Stimulated activated CD4-positive, alpha-beta T cell treated with anti-CD3 and anti-CD28 coated beads, TNF-alpha, amount 100 ng/mL, for 4 hours (primary cell): ENCODE results near the gene COG8.
"Not testable (repeated sequence)": the region's sequence is repeated elsewhere in the genome, so short reads cannot be mapped to it uniquely, and the experiment has no call there.

ENCODE experiments used
- DNase-seq, 3 experiments: peaks; one replicate each; pipeline ENCODE4 v3.0.0-alpha.2; 2020; ENCODE audit warnings: low read depth in 3 of 3

Gene COG8

GRCh38 chr16:69339289-69340094, at the start of gene COG8, which contains the start of gene NIP7:
Gene COG8 (minus strand): TSS chr16:69339564. CDS start chr16:69339552, 12 bp downstream.
Gene NIP7 (plus strand): TSS chr16:69339772. CDS start chr16:69339830, 58 bp downstream.
- peak; percentile 77 to 83 (median 83) for DNase-seq

GRCh38 chr16:69386596-69386995, 47.2 kb upstream of the COG8 start:
- DNase-seq, result no peak

DNA sequence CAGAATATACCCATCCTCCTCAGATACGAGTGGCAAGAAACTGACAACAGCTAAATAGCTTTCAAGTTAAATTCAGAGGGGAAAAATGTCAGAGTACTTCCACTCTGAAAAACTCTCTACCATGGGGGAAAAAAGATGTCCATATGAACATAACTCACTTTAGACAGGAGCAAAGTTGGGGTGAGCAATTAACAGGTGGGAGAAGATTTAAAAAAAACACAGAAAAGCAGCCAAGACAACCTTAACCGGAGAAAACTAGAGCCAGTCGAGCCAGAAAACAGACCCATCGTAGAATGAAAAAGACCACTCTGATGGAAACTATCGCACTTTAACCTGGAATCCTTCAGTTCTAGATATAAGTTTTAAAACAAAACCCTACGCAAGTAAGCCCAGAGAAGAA, 45.6 kb upstream of the COG8 start:
- no peak for DNase-seq

GRCh38 chr16:69382421-69382820, 43.1 kb upstream of the COG8 start:
- DNase-seq, result no peak

DNA sequence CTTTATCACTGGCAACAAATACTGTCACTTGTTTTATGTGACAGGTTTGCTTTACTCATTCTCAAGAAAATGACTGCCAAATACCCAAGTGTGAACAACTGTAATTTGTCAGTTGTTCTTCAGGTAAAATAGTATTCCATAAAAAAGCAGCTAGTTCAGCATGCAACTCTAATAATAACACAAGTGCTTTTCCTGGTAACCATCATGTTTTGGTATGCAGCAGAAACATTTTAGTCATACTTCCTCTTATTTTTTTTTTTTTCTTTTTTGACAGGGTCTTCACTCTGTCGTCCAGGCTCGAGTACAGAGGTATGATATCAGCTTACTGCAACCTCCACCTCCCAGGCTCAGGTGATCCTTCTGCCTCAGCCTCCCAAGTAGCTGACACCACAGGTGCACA, 41.9 kb upstream of the COG8 start:
- DNase-seq, result no peak

DNA sequence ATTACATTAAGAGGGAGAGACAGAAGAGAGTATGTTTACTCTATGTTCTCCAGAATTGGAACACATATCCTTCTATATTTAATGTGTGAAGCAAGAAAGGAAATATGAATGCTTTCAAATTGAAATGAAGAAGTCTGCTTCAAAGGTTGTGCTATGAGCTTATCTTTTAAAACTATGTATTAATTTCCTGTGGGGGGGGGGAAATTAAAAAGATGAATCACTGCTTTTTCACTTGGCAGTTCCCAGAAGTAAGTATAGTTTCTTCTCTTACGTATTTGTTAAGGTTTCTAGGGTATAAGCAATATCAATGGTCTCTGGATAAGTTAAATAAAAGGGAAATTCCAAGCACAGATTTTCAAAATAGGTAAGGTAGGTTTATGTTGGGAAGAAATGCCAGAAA, 39.4 kb upstream of the COG8 start:
- DNase-seq, result no peak

- no peak for DNase-seq
These were observed 38.7 kb upstream of the COG8 start for GRCh38 chr16:69378036-69378435.

DNA sequence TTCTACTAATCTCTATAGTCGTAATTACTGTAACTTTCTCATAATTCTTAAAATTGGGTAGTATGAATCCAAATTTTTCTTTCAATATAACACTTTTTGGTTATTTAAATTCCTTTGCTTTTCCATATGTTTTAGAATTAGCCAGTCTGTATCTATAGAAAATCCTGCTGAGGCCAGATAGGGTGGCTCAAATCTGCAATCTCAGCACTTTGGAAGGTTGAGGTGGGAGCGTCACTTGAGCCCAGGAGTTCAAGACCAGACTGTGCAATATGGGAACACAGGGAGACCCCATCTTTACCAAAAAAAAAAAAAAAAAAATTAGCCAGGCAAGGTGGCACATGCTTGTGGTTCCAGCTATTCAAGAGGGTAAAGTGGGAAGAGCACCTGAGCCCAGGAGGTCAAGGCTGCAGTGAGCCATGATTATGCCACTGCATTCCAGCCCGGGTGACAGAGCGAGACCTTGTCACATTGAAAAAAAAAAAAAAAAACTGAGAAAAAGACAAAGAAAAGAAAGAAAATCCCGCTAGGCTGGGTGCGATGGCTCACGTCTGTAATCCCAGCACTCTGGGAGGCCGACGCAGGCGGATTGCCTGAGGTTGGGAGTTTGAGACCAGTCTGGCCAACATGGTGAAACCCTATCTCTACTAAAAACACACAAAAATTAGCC, 37.2 kb upstream of the COG8 start:
- no peak for DNase-seq

DNA sequence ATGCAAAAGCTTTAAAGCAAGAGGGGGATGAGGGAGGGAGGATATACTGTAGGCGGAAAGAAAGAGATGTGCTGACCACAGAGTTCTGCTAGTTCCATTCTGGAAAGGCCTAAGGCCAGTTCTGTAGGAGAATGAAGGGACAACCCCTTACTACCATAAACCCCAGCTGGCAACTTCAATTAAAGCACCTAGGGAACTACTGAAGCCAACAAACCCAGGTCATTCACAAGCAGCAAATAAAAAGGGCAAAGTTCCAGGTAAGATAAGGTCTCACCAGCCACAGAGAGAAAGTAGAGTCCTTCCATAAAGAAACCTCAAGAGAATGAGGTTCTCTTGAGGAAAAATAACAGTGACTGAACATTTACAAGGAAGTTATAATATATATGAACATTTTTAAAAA, 33.7 kb upstream of the COG8 start:
- no peak for DNase-seq

- DNase-seq, result no peak
These were observed 32.2 kb upstream of the COG8 start for GRCh38 chr16:69371564-69371963.

DNA sequence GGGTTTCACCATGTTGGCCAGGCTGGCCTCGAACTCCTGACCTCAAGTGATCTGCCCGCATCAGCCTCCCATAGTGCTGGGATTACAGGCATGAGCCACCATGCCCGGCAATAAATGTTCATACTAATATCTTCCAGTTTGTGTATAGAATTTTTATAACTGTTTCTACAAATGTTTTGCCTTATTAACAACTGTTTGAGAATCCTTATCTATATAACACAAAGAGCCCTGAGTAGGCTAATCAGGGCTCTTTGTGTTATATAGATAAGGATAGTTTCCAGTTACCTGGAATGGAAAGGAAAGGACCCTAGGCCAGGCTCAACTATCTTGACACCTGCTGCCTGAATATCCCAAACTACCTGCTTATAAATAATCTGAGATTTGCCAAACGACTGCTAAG, 29.5 kb upstream of the COG8 start:
- no peak for DNase-seq

DNA sequence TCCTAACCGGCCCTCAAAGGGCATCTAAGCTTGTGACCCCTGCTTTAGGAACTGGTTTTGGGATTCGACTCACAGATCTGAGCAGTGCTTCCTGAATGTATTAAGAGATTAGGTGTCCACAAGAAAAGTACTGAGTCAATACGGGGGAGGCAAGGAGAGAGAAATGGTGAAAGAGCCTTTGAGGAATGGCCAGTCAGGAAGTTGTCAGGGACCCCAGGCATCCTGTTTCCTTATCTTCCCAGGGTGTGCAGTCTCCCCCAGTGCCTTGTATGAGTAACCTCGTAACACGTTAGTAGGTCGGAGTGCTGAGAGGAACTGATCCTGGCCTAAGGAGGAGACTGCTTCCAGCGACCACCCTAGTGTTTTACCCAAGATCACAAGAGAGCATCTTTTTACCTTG, 28.6 kb upstream of the COG8 start:
- no peak for DNase-seq

DNA sequence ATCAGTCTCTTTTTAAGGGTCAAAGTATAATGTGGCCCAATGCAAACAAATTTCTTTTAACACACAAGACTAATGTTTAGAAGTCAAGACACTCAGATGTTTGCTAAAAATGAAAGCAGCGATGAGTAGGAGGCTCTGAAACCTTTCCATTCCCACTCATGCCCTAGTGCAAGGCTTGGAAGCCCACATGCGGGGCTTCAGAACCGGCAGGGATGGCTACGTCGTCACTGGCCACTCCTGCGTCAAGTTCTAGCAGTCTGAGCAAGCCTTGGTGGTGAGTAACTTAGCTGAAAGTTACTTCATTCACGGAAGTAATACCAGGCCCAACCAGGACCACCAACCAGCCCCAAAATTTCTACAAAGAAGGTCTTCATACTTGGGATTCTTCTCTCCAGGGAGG, 27.1 kb upstream of the COG8 start:
- no peak for DNase-seq

DNA sequence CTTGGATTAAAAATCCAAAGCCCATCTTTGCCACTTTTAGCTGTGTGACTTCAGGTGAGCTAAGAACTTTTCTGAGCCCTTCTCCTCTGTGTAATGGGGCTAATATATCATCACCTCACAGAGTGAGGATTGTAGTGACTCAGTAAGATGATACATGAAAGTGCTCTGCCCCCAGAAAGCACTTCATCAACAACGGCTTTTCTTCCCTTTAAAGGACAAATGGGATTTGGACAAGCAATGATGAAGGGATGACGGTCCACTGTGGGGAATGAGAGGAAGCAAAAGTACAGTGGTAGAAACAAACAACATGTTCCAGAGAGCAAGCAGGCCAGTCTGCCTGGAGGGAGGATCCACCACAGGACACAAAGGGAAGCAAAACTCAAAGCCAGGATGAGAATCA, 26.5 kb upstream of the COG8 start:
- no peak for DNase-seq

GRCh38 chr16:69364088-69364487, 24.7 kb upstream of the COG8 start:
- DNase-seq, result no peak

- no peak for DNase-seq
These were observed 23.9 kb upstream of the COG8 start for GRCh38 chr16:69363281-69363717.

DNA sequence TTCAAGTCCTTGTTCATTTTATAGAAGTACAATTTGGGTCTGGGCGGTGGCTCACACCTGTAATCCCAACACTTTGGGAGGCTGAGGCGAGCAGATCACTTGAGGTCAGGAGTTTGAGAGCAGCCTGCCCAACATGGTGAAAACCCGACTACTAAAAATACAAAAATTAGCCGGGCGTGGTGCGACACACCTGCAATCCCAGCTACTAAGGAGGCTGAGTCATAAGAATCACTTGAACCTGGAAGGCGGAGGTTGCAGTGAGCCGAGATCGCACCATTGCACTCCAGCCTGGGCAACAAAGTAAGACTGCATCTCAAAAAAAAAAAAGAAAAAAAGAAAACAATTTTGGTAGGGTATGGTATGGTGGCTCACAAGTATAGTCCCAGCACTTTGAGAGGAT, 20.7 kb upstream of the COG8 start:
- DNase-seq, result not testable (repeated sequence)

- DNase-seq, result no peak
These were observed 12.1 kb upstream of the COG8 start, which contains the start of gene TMED6 for GRCh38 chr16:69351309-69352027. Gene TMED6 (minus strand): TSS chr16:69351786. CDS start chr16:69351753, 33 bp downstream.

DNA sequence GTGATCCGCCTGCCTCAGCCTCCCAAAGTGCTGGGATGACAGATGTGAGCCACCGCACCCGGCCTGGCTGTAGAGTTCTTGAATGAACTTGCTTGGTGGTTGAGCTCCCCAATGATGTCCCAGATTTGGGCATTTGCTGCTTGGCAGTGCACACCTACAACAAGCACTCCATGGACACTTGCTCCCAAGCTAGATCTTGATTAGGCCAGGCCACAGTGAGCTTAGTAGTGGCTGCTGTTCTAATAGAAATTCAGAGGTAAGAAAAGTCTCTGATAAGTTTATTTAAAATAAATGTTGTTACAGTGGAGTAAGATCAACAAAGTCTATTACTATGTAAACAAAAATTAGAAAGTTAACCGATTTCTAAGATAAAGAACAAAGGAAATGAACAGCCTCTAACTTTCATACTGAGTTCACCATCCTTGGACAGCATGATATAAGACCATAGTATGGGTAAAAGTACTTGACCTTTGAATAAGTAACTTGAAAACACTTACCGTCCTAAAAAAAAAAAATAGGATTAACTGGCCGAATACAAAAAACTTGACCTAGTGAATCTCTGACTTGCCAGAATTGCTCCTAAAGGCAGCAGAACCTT, 11.3 kb upstream of the COG8 start:
- no peak for DNase-seq

GRCh38 chr16:69349536-69349935, 10.2 kb upstream of the COG8 start:
- no peak for DNase-seq

DNA sequence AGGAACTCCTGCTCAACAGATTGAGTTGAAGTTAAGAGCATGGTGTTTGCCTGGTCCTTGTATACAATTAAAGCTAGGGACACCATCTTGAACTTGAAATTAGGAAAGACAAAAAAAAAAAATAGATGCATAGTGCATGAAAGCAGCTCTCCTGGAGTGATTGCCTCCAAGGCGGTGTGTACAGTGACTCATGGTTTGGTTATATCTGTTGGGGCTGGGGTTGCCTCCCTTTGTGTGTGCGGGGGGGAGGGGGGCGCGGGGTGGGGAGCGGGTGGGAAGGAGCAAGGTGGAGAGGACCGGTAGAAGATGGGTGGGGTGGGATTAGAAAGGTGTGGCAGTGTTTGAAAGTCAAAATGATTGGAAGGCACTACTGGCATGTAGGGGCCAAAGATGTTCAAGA, 8.9 kb upstream of the COG8 start:
- DNase-seq, result no peak

DNA sequence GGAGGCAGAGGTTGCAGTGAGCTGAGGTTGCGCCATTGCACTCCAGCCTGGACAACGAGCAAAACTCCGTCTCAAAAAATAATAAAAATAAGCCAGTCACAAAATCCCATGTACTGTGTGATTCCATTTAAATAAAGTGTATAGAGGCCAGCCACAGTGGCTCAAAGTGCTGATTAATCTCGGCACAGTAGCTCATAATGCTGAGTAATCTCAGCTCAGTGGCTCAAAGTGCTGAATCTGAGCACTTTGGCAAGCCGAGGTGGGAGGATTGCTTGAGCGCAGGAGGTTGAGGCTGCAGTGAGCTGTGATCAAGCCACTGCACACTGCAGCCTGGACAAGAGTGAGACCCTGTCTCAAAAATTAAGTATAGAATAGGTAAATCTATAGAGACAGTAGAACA, 7.3 kb upstream of the COG8 start:
- no peak for DNase-seq
